GM12891 (cell line): ENCODE data around the gene BLTP3B.

Experiments used
- POLR2AphosphoS5 ChIP-seq: IDR thresholded peaks from 2 replicates; pipeline ENCODE4 v1.6.1; 2011; ENCODE audit warnings: low read depth, low read length, control low read depth
- TAF1 ChIP-seq: IDR thresholded peaks from 2 replicates; pipeline ENCODE4 v1.6.1; 2011; ENCODE audit warnings: low read depth, low read length, control low read depth

- no peak for TF ChIP-seq POLR2AphosphoS5
- TF ChIP-seq TAF1: no peak
Measured at GRCh38 chr12:100138803-100139098, 3.9 kb downstream of the BLTP3B start.
